GM21423 (cell line): ENCODE results near the gene HOXB8.

Source experiments
- ATAC-seq: cut with Tn5 transposase; IDR thresholded peaks from one replicate; pipeline ENCODE4 v1.9.1; 2021; ENCODE audit warnings: mild to moderate bottlenecking, moderate library complexity; ENCODE audit not compliant: unreplicated experiment

Gene HOXB8

GRCh38 chr17:48615047-48615962 lies at the start of gene HOXB8:
Gene HOXB8, minus strand, starts transcription at chr17:48615292. Its CDS starts 588 bp downstream, at chr17:48614704.
- no peak for ATAC-seq

- ATAC-seq, result no peak
Observed at GRCh38 chr17:48663134-48663924, 48.2 kb upstream of the HOXB8 start.

GRCh38 chr17:48655913-48656312 lies 40.8 kb upstream of the HOXB8 start:
- no peak for ATAC-seq

- no peak for ATAC-seq
Observed at GRCh38 chr17:48649741-48650140, 34.6 kb upstream of the HOXB8 start.

GRCh38 chr17:48647963-48648245 lies 32.8 kb upstream of the HOXB8 start:
- no peak for ATAC-seq

GRCh38 chr17:48647103-48647962 lies 32.2 kb upstream of the HOXB8 start:
- no peak for ATAC-seq

GRCh38 chr17:48646183-48647102 lies 31.4 kb upstream of the HOXB8 start:
- ATAC-seq, result no peak

- no peak for ATAC-seq
Observed at GRCh38 chr17:48645639-48646182, 30.6 kb upstream of the HOXB8 start.

GRCh38 chr17:48644910-48645557 lies 29.9 kb upstream of the HOXB8 start:
- no peak for ATAC-seq

GRCh38 chr17:48644159-48644558 lies 29.1 kb upstream of the HOXB8 start:
- no peak for ATAC-seq

GRCh38 chr17:48643697-48644012 lies 28.6 kb upstream of the HOXB8 start:
- no peak for ATAC-seq

GRCh38 chr17:48642843-48643696 lies 28.0 kb upstream of the HOXB8 start:
- ATAC-seq, result no peak

- no peak for ATAC-seq
Observed at GRCh38 chr17:48642059-48642842, 27.2 kb upstream of the HOXB8 start.

- no peak for ATAC-seq
Observed at GRCh38 chr17:48641541-48642058, 26.5 kb upstream of the HOXB8 start.

- no peak for ATAC-seq
Observed at GRCh38 chr17:48640858-48641180, 25.7 kb upstream of the HOXB8 start.

- no peak for ATAC-seq
Observed at GRCh38 chr17:48639982-48640857, 25.1 kb upstream of the HOXB8 start.

- ATAC-seq, result no peak
Observed at GRCh38 chr17:48639136-48639535, 24.0 kb upstream of the HOXB8 start.
